ENCODE measurements around the gene RPS6KB1.
"Not testable (repeated sequence)": the region's sequence is repeated elsewhere in the genome, so short reads cannot be mapped to it uniquely, and the experiment has no call there.

Gene RPS6KB1

DNA sequence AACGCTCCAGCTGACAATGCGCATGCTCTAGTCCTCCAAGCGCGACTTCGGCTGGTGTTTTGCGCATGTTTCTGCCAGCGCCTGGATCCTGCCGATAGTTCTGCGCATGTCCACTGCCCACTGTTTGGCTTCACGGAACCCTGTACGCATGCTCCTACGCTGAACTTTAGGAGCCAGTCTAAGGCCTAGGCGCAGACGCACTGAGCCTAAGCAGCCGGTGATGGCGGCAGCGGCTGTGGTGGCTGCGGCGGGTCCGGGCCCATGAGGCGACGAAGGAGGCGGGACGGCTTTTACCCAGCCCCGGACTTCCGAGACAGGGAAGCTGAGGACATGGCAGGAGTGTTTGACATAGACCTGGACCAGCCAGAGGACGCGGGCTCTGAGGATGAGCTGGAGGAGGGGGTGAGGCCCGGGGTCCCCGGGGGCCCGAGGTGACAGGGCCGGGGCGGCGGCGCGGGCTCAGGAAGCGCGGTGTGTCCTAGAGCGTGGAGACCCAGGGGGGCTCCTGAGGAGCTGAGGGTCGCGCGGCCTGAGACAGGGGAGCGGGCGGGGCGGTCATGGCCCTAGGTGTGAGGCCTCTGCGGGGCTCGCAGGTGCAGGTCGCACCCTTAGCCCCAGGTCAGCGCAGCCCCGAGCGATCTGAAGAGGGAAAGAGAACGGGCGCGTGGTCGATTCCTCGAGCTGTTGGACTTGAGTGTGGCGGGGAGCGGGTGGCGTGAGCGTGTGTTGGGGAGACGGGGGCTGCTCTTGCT, at the start of gene RPS6KB1, which contains the start of gene TUBD1:
TSS of gene RPS6KB1 (plus strand) at position 198 of the 752 bp plus-strand sequence. CDS start at position 262, 64 bp downstream.
TSS of gene TUBD1 (minus strand) at position 20 of the 752 bp plus-strand sequence. CDS start 1,941 bp downstream, outside the sequence.
- peak; percentile 99 for DNase-seq

GRCh38 chr17:59844884-59845594, 47.9 kb upstream of the RPS6KB1 start:
- peak; percentile 30 for DNase-seq

DNA sequence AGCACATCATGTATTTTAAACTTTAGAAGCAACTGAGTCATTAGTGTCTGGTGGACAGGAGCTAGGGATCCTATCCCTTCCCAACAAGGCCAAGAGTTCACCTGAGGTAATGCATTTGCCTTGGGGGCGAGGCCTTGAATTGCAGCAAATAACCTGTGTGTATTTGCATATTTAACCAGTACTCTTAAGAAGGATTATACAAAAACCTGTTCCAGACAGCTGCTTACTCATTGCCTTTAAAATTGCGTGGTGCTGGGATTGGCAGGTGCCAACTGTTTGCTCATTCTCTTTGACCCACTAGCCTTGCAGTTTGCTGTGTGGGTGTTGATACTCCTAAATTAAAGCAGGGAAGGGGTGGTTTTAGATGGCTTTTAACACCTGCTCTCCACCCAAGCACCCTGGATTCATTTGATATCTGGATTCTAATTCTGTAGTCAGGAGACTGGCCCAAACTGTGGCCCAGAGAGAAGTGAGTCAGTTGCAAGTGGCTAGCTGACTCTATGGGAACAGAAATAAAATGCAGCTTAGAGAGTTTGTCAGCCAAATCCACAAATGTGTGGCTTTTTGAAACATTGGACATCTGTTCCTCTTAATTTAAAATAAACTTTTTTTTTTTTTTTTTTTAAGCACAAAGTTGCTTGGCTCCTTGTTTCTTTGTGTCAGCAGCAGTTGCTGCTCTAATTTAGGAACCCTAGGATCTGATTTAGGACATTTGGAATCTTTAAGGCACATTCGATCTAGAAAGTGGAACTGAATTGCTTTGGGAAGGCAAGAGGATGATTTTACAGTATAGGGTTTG, 47.1 kb upstream of the RPS6KB1 start:
- DNase-seq: peak; percentile 80

GRCh38 chr17:59846394-59847165, 46.3 kb upstream of the RPS6KB1 start:
- peak; percentile 66 for DNase-seq

DNA sequence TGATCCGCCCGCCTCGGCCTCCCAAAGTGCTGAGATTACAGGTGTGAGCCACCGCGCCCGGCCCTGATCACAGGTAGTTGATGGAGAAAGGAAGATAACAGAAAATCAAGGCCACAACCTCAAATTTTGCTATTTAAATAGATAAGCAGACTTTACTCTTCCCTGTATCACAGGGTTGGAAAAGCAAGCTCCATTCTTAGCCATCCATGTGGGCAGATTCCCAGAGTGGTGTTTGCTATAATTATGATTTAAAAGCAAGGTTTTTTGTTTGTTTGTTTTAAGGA, 44.6 kb upstream of the RPS6KB1 start:
- DNase-seq: no peak

DNA sequence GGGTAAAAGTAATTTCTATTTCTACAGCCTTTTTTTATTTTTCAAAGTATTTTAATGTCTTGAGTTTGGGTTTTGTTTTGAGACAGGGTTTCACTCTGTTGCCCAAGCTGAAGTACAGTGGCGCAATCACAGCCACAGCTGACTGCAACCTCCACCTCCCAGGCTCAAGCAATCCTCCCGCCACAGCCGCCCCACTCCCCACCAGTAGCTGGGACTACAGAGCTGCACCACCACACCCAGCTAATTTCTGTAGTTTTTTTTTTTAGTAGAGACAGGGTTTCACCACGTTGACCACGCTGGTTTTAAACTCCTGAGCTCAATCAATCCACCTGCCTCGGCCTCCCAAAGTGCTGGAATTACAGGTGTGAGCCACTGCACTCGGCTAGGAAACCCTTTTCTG, 44.1 kb upstream of the RPS6KB1 start:
- peak; percentile 23 for DNase-seq

DNA sequence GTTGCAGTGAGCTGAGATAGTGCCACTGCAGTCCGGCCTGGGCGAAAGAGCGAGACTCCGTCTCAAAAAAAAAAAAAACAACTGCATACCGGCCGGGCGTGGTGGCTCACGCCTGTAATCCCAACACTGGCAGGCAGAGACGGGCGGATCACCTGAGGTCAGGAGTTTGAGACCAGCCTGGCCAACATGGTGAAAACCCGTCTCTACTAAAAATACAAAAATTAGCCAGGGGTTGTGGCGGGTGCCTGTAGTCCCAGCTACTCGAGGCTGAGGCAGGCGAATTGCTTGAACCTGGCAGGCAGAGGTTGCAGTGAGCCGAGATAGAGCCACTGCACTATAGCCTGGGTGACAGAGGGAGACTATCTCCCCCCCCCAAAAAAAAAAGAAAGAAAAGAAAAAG, 42.6 kb upstream of the RPS6KB1 start:
- not testable (repeated sequence) for DNase-seq

DNA sequence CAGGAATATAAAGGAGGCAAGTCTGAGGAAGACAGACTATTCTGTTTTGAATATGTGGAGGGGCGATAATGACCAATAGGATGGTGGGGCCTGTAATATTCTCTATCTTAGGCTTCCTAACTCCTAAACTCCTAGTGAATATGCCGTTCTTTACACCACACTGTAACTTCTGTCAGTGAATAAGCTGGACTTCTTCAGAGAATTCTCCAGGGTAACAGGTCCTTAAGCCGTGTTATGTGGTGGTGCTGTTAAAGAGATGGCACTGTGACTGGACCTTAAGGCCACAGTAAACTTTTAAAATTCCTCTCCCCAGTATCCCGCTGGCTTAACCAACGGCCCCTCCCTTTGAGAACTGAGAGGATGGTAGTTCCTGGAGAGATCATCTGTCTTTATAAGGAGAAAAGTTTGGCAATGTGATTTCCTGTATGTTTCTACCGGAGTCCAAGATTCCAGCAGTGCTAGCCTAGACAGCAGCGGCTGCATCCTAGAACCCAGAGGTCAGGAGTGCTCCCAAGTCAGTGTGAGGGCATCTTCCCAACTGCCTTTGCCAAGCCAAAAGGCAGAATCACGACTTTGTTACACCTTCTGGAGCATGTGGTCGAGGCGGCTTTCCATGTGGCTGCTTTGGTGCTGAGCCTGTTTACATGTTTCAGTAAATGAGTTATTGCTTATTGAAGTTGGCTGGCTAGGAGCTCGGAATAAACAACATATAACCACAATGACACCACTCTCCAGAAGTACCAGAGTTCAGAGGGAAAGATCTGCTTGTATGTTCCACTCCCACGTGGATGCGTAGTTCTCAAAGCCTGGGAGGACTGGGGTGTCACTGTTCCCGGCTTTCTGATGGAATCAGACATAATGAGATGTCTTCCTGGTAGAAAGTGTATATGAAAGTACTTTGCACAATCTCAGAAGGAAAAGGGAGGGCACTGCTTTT, 41.2 kb upstream of the RPS6KB1 start:
- peak; percentile 98 for DNase-seq

- peak; percentile 0 for DNase-seq
These were observed 40.1 kb upstream of the RPS6KB1 start for GRCh38 chr17:59852847-59853167.

- peak; percentile 96 for DNase-seq
These were observed 39.6 kb upstream of the RPS6KB1 start for GRCh38 chr17:59853168-59853918.

DNA sequence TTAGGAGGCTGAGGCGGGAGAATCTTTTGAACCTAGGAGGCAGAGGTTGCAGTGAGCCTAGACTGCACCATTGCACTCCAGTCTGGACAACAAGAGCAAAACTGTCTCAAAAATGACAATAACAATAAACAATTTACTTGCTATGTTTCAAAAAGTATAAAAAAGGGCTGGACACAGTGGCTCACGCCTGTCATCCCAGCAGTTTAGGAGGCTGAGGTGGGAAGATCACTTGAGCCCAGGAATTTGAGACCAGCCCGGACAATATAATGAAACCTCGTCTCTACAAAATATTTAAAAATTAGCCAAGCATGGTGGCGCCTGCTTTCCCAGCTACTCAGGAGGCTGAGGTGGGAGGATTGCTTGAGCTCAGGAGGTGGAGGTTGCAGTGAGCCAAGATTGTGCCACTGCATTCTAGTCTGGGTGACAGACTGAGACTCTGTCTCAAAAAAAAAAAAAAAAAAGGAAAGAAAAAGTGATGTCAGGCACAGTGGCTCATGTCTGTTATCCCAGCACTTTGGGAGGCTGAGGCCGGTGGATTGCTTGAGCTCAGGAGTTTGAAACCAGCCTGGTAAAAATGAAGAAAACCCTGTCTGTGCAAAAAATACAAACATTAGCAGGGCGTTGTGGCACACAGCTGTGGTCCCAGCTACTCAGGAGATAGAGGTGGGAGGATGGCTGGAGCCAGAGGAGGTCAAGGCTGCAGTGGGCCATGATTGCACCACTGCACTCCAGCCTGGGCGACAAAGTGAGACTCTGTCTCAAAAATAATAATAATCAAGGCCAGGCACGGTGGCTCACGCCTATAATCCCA, 38.8 kb upstream of the RPS6KB1 start:
- DNase-seq: not testable (repeated sequence)

- DNase-seq: no peak
These were observed 35.8 kb upstream of the RPS6KB1 start for GRCh38 chr17:59856859-59857794.

DNA sequence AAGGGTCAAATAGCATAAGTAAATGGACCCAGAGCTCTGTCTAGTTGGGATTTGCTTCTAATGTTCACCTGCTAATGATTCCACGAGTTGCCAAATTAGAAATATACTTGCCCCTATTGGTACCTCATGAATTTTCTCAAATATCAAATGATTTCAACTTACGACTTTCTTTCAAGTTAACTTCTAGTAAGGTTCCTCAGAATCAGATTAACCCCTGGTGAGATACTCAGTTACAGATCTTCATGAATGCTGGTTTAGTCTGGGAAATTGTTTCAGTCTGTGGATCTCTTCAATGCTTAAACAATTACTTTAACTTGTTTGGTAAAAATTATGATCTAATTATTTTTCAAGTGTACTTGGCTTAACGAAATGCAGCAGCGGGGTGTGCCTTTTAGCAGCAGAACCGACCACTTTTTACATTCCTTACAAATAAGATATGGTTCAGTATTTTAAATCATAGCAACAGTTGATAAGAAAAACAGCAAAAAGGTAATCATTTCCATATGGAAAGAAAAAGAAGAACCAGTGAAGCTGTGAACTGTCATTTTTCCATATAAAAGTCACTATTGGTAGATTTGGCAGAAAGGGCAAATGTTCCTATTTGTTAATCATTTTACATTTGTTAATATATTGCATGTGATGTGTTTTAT, 34.6 kb upstream of the RPS6KB1 start:
- no peak for DNase-seq

DNA sequence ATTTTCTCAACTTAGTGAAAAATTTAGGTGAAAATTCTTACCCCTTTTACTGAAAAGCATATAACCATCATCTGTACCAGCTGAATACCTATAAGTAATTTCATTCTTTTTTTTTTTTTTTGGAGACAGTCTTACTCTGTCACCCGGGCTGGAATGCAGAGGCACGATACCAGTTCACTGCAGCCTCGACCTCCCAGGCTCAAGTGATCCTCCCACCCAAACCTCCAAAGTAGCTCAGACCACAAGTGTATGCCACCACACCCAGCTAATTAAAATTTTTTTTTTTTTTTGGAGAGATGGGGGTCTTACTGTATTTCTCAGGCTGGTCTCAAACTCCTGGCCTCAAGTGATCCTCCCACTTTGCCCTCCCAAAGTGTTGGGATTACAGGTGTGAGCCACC, 34.0 kb upstream of the RPS6KB1 start:
- DNase-seq: no peak

- peak; percentile 64 for DNase-seq
These were observed 33.4 kb upstream of the RPS6KB1 start for GRCh38 chr17:59859444-59860025.

GRCh38 chr17:59863616-59864015, 29.3 kb upstream of the RPS6KB1 start:
- no peak for DNase-seq

- DNase-seq: no peak
These were observed 23.0 kb upstream of the RPS6KB1 start for GRCh38 chr17:59869941-59870218.

DNA sequence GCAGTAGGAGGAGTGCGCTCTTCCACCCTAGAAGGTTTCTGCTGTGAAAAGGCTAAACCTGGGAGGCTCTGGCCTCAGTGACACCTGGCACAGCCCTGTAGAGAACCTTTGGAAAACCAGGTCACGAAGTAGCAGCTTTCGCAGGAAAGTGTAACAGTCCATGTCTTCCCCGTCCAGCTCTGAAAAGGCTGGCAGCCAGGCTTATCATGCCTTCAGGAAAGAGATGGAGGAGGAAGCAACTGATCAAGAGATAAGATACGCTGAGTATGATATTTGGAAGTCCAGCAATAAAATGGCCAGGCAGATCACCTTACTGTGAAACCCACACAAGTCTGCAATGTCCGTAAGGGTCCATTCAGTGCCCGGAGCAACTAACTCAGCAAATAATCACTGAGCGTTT, 22.4 kb upstream of the RPS6KB1 start:
- DNase-seq: no peak

Data from HCEC 1CT (cell line).